Astrocyte of the cerebellum (primary cell): ENCODE results near the gene DDX59.

ENCODE experiments used
- DNase-seq: peaks from one replicate; pipeline ENCODE4 v3.0.0-alpha.2; 2011; ENCODE audit warnings: low read depth
- H3K4me3 ChIP-seq: 2 replicates; pipeline ENCODE4 v1.5.1; 2011; ENCODE audit warnings: mild to moderate bottlenecking, low read depth, low read length, moderate library complexity
- CTCF ChIP-seq: IDR thresholded peaks from 2 replicates; pipeline ENCODE4 v1.5.1; 2012; ENCODE audit warnings: low read length, low read depth, moderate library complexity, mild to moderate bottlenecking; ENCODE audit errors: missing control alignments
- in situ Hi-C: cut with HindIII; loops from 2 replicates; pipeline ENCODE4 v1.10.0; 2017; ENCODE audit warnings: low sequenced_read_pairs

The DDX59 gene

GRCh38 chr1:200653022-200653462 lies 16.7 kb downstream of the DDX59 start:
- in situ Hi-C loops, result no loop called here
- DNase-seq, result no peak
- no peak for TF ChIP-seq CTCF
- H3K4me3 ChIP-seq, result no peak overlapping the region

GRCh38 chr1:200652378-200652777 lies 17.3 kb downstream of the DDX59 start:
- no peak overlapping the region for H3K4me3 ChIP-seq
- in situ Hi-C loops, result no loop called here
- DNase-seq, result no peak
- TF ChIP-seq CTCF, result no peak

GRCh38 chr1:200646515-200646914 lies 23.2 kb downstream of the DDX59 start:
- in situ Hi-C loops, result no loop called here
- TF ChIP-seq CTCF, result no peak
- DNase-seq, result no peak

GRCh38 chr1:200644021-200644420 lies 25.7 kb downstream of the DDX59 start:
- TF ChIP-seq CTCF, result no peak
- no peak for DNase-seq
- in situ Hi-C loops, result no loop called here
- no peak overlapping the region for H3K4me3 ChIP-seq

More at GRCh38 chr1:200646515-200646914, 23.2 kb downstream of the DDX59 start:
- H3K4me3 ChIP-seq, result no peak overlapping the region

- no peak for TF ChIP-seq CTCF
- in situ Hi-C loops, result no loop called here
- no peak for DNase-seq
- no peak overlapping the region for H3K4me3 ChIP-seq
Observed at GRCh38 chr1:200642481-200642880, 27.2 kb downstream of the DDX59 start.

- no peak for DNase-seq
- no peak overlapping the region for H3K4me3 ChIP-seq
- in situ Hi-C loops, result no loop called here
- TF ChIP-seq CTCF, result no peak
Observed at GRCh38 chr1:200640963-200641401, 28.7 kb downstream of the DDX59 start.

GRCh38 chr1:200640373-200640962 lies 29.2 kb downstream of the DDX59 start:
- in situ Hi-C loops, result no loop called here
- no peak for DNase-seq
- TF ChIP-seq CTCF, result no peak
- H3K4me3 ChIP-seq, result no peak overlapping the region
